Subcutaneous adipose tissue (tissue), 4 donors: ENCODE results near the gene MRPL49. TPM values are rescaled to one million over a fixed set of nuclear protein-coding genes. Genes with fewer than 3 reads are reported as not detected.

Experiments used
- CTCF ChIP-seq: fragments of 450-650 bp; IDR thresholded peaks from one replicate; pipeline ENCODE4 v1.5.1; 2016; ENCODE audit warnings: low read depth, mild to moderate bottlenecking, control low read depth, antibody characterized with exemption, moderate library complexity
- small RNA-seq: library from RNA; depleted of rRNA; stranded (forward); fragments of <200 nt; gene quantifications from one replicate; pipeline ENCODE3, GENCODE V24; 2016
- total RNA-seq, 4 donors: library from RNA; depleted of rRNA; stranded (reverse); fragments of >200 nt; gene quantifications; one replicate each; pipeline ENCODE4 v1.1.0, GENCODE V29; 2016

Gene MRPL49
- total RNA-seq, 4 donors from 2014 or later, result 34.1 to 60.8 (median 48.7) TPM

- no peak for TF ChIP-seq CTCF
Observed at GRCh38 chr11:65167656-65168055, 45.5 kb downstream of the MRPL49 start.

GRCh38 chr11:65169164-65169641, 47.1 kb downstream of the MRPL49 start:
- no peak for TF ChIP-seq CTCF

DNA sequence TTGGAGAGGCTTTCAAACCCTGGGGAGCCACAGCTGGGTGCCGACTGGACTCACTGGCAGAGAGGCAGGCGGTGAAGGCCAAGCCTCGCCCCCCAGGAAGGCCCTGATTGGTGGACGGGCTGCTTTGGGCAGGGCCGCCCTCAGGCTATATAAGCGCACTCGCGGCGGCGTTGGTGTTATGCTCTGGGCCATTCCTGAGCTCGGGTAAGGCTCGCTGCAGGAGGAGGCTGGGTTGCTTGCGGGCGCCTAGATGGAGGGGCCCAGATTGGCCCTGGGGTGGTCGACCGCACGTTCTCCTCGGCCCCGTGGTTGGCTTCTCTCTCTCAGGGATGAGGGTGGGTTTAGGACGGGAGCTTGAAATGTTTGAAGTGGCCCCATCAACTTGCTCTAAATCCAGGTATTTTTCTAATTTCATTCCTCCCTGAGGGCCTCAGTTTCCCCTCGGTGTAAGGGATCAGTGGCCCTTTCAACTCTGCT, 48.0 kb downstream of the MRPL49 start, which contains the start of gene SPDYC:
Gene SPDYC, plus strand, starts transcription at position 176 of the 477 bp plus-strand sequence. CDS start 1,125 bp downstream, outside the sequence.
- no peak for TF ChIP-seq CTCF

DNA sequence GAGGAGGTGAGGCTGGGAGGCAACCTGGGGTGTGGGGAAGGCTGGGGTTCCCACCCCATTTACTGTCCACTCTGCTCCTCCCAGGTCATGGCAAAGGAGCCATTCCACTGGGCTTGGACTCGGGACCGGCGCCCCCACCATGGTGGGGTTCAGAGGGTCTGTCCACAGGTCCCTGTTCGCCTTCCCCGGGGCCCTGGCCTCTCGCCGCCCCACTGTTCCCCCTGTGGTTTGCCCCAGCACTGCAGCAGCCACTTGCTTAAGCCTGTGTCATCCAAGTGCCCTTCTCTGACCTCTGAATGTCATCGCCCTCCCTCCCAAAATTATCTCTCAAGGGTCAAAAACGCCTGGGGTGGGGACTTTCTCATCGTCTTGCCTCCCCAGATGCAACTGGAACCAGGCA, 50.5 kb downstream of the MRPL49 start:
- TF ChIP-seq CTCF, result no peak

Small RNA genes lying within 50 kb of the gene (small RNA-seq; reads per million reads assigned to genes)
- not detected for gene HIGD1AP10
- not detected for gene PDCL2P2
- gene RNU2-23P, result not detected

Other genes starting within 250 kb of the MRPL49 start
- gene EHD1, start 243.7 kb upstream of the MRPL49 start, total RNA-seq, result 100 to 1,000 TPM in 1 of 4 donors, 10 to 100 TPM in 3; 37.2 to 108 (median 46.4) TPM
- gene ATG2A, start 205.1 kb upstream of the MRPL49 start, total RNA-seq, result 10 to 100 TPM; 12.4 to 47.7 (median 22.2) TPM
- 10 to 100 TPM in 2 of 4 donors, 1 to 10 TPM in 2; 8.8 to 19.8 (median 14.3) TPM for gene PPP2R5B, start 197.6 kb upstream of the MRPL49 start, total RNA-seq
- not detected for gene GPHA2, start 186.4 kb upstream of the MRPL49 start, total RNA-seq
- not detected for gene MAJIN, start 150.2 kb upstream of the MRPL49 start, total RNA-seq
- 1 to 10 TPM in 2 of 4 donors, under 1 TPM in 1, not detected in 1; 0.68 to 1.9 (median 1.3) TPM for gene BATF2, start 125.3 kb upstream of the MRPL49 start, total RNA-seq
- gene ARL2, start 108.2 kb upstream of the MRPL49 start, total RNA-seq, result 100 to 1,000 TPM in 2 of 4 donors, 10 to 100 TPM in 2; 90.8 to 165 (median 131) TPM
- 10 to 100 TPM; 16.0 to 39.2 (median 20.5) TPM for gene SNX15, start 94.9 kb upstream of the MRPL49 start, total RNA-seq
- 10 to 100 TPM in 1 of 4 donors, 1 to 10 TPM in 3; 4.0 to 22.0 (median 7.0) TPM for gene SAC3D1, start 81.1 kb upstream of the MRPL49 start, total RNA-seq
- 10 to 100 TPM in 3 of 4 donors, 1 to 10 TPM in 1; 2.9 to 26.3 (median 16.4) TPM for gene NAALADL1, start 63.8 kb upstream of the MRPL49 start, total RNA-seq
- 1 to 10 TPM in 1 of 4 donors, under 1 TPM in 1, not detected in 2; 0.66 to 1.9 TPM for gene CDCA5, start 38.3 kb upstream of the MRPL49 start, total RNA-seq
- gene ZFPL1, start 38.1 kb upstream of the MRPL49 start, total RNA-seq, result 10 to 100 TPM; 24.8 to 47.8 (median 36.6) TPM
- 100 to 1,000 TPM in 3 of 4 donors, 10 to 100 TPM in 1; 84.8 to 300 (median 174) TPM for gene VPS51, start 26.1 kb upstream of the MRPL49 start, total RNA-seq
- gene TM7SF2, start 10.4 kb upstream of the MRPL49 start, total RNA-seq, result 100 to 1,000 TPM in 3 of 4 donors, 10 to 100 TPM in 1; 95.1 to 339 (median 209) TPM
- 10 to 100 TPM in 1 of 4 donors, 1 to 10 TPM in 3; 4.4 to 12.6 (median 8.2) TPM for gene ZNHIT2, start 4.6 kb upstream of the MRPL49 start, total RNA-seq
- gene FAU, start 187 bp upstream of the MRPL49 start, total RNA-seq, result 1,000 to 10,000 TPM in 1 of 4 donors, 100 to 1,000 TPM in 3; 793 to 1,064 (median 875) TPM
- 10 to 100 TPM; 29.3 to 61.0 (median 46.0) TPM for gene SYVN1, start 12.2 kb downstream of the MRPL49 start, total RNA-seq
- gene SPDYC, start 47.9 kb downstream of the MRPL49 start, total RNA-seq, result not detected
- gene CAPN1, start 59.6 kb downstream of the MRPL49 start, total RNA-seq, result 100 to 1,000 TPM in 2 of 4 donors, 10 to 100 TPM in 2; 86.4 to 112 (median 95.7) TPM
- gene POLA2, start 139.6 kb downstream of the MRPL49 start, total RNA-seq, result 1 to 10 TPM; 2.6 to 6.2 (median 4.9) TPM
- gene CDC42EP2, start 192.5 kb downstream of the MRPL49 start, total RNA-seq, result 10 to 100 TPM; 16.5 to 38.6 (median 28.5) TPM
- 10 to 100 TPM; 20.1 to 34.1 (median 28.1) TPM for gene DPF2, start 211.5 kb downstream of the MRPL49 start, total RNA-seq
- not detected for gene TIGD3, start 232.4 kb downstream of the MRPL49 start, total RNA-seq